Retinal pigment epithelial cell (primary cell): Measurements from ENCODE around the gene EPB41.

Experiments
- DNase-seq: peaks from one replicate; pipeline ENCODE4 v3.0.0-alpha.2; 2010; ENCODE audit warnings: low read depth
- H3K4me3 ChIP-seq: 2 replicates; pipeline ENCODE4 v1.5.1; 2011; ENCODE audit warnings: mild to moderate bottlenecking, low read length, control low read depth, moderate library complexity
- TF ChIP-seq, protein P1 (sequence below): conservative IDR thresholded peaks from 2 replicates; pipeline ENCODE4 v1.5.1; 2011; ENCODE audit warnings: low read depth, low read length, control low read depth, inconsistent platforms

The EPB41 gene

DNA sequence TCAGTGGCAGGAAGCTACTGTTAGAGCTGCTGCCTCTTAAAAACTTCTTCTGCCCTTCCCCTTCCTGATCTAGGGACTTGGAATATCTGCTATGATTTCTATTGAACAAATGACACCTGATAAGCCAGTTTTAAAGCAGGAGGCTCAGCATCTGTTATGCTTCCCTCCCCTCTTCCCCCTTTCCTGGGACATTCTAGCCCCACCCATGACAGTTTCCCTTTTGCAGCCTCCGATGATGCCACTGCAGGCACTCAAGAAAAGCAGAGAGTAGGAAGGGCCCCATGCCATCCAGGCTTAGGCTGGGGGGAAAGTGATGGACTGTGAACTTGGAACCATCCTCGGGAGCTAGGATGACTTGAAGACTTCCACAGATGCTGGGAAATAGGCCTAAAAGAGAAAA, 15.1 kb upstream of the EPB41 start:
- no peak overlapping the region for H3K4me3 ChIP-seq
- DNase-seq = no peak
- TF ChIP-seq, protein P1, sequence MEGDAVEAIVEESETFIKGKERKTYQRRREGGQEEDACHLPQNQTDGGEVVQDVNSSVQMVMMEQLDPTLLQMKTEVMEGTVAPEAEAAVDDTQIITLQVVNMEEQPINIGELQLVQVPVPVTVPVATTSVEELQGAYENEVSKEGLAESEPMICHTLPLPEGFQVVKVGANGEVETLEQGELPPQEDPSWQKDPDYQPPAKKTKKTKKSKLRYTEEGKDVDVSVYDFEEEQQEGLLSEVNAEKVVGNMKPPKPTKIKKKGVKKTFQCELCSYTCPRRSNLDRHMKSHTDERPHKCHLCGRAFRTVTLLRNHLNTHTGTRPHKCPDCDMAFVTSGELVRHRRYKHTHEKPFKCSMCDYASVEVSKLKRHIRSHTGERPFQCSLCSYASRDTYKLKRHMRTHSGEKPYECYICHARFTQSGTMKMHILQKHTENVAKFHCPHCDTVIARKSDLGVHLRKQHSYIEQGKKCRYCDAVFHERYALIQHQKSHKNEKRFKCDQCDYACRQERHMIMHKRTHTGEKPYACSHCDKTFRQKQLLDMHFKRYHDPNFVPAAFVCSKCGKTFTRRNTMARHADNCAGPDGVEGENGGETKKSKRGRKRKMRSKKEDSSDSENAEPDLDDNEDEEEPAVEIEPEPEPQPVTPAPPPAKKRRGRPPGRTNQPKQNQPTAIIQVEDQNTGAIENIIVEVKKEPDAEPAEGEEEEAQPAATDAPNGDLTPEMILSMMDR = no peak

DNA sequence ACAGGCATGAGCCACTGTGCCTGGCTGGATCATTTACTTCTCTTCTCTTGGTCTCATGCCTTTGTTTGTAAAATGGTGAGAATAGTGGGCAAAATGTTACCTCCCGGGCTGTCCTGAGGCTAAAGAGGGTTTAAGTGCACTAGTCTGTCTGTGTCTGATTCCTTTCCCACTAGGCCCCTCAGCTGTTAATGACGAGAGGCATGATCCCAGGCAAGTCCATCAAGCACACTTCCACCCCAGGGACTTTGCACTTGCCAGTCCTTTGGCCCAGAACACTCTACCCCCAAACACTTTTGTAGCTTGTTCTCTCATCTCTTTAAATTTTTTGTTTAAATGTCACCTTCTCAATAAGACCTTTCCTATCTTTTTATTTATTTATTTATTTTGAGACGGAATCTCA, 13.8 kb upstream of the EPB41 start:
- H3K4me3 ChIP-seq = no peak overlapping the region
- TF ChIP-seq, protein P1 = no peak
- no peak for DNase-seq

DNA sequence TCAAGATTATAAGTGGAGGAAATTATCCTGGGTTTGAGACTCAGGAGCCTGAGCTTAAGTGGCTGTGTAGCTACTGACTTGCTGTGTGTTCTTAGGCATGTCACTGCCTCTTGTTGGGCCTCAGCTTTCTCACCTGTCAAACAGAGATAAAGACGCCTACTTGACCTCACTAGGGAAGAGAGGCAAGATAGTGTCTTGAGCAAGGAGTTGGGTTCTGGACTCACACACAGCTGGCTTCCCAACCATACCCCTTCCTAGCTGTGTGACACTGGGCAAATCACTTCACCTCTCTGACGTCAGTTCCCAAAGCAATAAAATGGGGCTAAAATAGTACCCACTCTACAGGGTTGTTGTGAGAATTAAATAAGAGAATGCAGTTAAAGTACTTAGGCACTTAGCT, 11.6 kb upstream of the EPB41 start:
- DNase-seq = no peak
- no peak overlapping the region for H3K4me3 ChIP-seq
- TF ChIP-seq, protein P1 = no peak

DNA sequence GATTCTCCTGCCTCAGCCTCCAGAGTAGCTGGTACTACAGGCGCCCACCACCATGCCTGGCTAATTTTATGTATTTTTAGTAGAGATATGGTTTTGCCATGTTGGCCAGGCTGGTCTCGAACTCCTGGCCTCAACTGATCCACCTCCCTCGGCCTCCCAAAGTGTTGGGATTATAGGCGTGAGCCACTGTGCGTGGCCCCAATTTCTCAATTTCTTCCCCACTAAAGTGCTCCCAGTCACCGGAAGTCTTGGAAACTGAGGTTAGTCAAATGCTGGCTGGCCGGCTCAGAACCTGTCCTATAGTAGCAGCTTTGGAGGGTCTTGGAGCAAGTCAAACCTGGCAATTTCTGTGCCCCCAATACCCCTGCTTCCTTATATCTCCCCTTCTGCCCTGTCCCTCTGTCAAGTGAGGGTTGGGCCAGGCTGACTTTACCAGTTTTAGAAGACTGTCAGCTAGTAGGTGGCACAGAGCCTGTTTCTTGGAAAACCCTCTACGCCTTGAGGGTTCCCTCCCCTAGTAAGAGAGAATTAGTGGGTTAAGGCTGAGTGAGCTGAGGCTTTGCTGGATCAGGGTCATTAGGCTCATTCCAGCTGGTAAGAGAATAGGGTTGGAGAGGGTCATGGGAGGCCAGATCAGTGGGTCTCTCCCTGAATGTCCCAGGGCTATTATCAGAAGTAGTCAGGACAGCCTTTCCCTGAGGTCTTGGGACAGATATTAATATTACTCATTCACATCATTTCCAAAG, 8.3 kb upstream of the EPB41 start:
- no peak for DNase-seq
- no peak overlapping the region for H3K4me3 ChIP-seq
- TF ChIP-seq, protein P1 = no peak

DNA sequence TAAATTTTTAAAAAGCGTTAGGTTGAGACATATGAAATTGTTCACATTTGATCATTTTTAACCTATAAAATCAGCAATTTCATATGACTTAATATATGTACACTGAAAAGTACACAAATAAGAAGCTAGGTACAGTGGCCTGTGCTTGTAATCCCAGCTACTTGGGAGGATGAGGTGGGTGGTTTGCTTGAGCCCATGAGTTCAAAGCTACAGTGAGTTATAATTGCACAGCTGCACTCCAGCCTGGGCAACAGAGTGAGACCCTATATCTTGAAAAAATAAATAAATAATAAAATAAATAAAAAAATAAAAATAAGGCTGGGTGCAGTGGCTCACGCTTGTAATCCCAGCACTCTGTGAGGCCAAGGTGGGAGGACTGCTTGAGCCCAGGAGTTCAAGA, 5.2 kb upstream of the EPB41 start:
- no peak for DNase-seq
- no peak overlapping the region for H3K4me3 ChIP-seq
- TF ChIP-seq, protein P1 = no peak

DNA sequence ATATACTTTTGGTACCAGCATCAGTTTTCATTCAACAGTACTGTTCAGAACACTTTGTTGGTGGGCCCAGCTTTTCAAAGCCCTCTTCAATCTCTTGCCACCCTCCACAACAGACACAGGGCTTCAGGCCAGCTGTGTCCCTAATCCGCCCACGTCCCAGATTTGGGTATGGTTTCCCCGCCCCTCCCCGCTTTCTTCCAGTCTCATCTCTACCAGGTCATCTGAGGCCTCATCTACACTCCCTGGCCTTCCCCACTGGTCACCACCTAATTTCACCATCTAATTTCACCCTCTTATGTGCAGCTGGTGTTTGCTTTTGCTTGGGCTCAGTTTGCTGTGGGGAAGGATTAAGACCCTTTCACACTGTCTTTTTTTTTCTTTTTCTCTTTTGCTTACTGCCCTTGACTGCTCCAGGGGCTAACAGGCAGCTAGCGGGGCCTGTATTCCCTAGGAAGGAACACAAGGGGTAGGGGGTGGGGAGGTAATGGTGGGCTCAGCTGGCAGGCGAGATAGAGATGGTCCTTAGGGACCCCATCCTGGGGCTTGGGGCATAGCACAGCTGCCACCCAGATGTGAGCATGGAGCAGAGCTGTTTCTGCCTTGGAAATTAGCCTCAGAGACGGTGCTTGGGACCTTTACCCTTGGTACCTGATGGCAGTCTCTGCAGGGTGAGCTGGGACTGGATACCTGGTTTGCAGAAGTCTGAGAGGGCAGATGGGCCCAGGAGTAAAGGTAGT, 3.8 kb upstream of the EPB41 start:
- TF ChIP-seq, protein P1 = no peak
- DNase-seq = no peak
- H3K4me3 ChIP-seq = no peak overlapping the region

DNA sequence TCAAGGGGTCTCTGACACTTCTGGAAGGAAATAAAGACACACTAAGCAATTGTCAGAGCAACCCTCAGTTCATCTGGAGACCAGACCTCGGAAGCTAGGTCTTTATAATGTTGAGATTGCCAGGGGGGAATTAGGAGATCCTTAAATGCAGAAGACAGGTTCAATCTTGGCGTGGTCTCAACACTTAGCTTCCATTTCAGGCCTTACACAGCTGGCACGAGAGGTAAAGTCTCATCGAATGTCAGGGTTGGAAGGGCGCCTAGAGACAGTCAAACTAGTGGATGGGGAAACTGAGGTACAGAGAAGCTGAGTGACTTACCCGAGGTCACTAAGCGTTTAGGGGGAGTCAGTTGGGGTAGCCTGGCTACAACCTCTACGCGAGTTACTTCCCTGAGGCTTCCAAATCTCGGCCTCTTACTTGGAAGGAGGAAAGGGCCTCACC, 562 bp upstream of the EPB41 start:
- TF ChIP-seq, protein P1 = no peak
- peak overlapping the region; percentile 38 for H3K4me3 ChIP-seq
- no peak for DNase-seq
